ENCODE data around the gene EMC7. TPM values are rescaled to one million over a fixed set of nuclear protein-coding genes. Genes with fewer than 3 reads are reported as not detected.
"Not testable (repeated sequence)": the region's sequence is repeated elsewhere in the genome, so short reads cannot be mapped to it uniquely, and the experiment has no call there.

Gene EMC7
- 10 to 100 TPM; 63.9 to 88.7 TPM for total RNA-seq
- long read RNA-seq, transcript EMC7-201 (5 exons, 1,155 nt) = major isoform, 46 of 46 reads
- long read RNA-seq, partial matches to known transcripts = 0 of 46 reads
- long read RNA-seq, other reads (novel, unspliced or antisense) = 0 of 46 reads

DNA sequence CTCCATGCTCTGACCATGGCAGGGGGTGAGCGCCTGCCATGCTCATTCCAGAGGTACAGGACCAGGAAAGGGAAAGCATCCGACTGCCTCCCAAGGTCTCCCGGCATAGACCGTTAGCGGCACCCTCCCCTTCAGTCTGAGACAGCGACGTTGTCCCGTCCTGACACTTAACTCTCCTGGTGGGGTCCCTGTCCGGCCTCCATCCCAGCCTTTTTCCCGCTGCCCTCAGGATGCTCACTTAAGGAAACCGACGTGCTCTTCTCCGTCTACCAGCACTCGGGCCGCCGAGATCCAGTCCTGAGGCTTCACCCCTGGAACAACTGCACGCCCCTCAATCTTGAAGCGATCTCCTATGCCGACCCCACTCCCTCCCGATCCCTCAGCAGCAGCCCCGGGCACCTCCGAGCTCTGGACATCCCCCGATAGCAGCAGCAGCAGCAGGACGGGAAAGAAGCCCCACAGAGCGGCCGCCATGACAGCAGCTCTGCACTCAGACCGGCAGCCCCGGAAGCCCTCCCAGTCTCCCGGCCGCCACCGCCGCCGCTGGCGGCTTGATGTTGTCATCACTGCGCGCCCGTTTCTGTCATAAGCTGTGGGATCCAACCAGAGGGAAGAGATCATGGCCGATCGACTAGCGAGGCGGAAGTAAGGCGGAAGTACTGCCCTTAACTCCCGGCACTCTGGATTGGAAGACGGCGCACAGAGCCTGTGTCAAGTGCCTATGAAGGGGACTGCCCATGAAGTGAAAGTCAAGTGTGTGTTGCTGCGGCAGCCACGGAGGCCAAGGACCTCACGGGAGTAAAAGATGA lies at the start of gene EMC7, which contains the start of gene PGBD4:
TSS of gene EMC7 (minus strand) at position 497 of the 809 bp plus-strand sequence. CDS start at position 474, 23 bp downstream.
TSS of gene PGBD4 (plus strand) at position 718 of the 809 bp plus-strand sequence. CDS start 449 bp downstream, outside the sequence.
- DNase-seq (peak; percentile 99), ATAC-seq (peak; percentile 100)
- intact Hi-C loops (cut with DNase I) = loop anchor here in 1 of 2 donors (5.0 to 10.0 kb wide), 2 partner anchors 121 to 263 kb away; partner anchors contain the start of gene LPCAT4

DNA sequence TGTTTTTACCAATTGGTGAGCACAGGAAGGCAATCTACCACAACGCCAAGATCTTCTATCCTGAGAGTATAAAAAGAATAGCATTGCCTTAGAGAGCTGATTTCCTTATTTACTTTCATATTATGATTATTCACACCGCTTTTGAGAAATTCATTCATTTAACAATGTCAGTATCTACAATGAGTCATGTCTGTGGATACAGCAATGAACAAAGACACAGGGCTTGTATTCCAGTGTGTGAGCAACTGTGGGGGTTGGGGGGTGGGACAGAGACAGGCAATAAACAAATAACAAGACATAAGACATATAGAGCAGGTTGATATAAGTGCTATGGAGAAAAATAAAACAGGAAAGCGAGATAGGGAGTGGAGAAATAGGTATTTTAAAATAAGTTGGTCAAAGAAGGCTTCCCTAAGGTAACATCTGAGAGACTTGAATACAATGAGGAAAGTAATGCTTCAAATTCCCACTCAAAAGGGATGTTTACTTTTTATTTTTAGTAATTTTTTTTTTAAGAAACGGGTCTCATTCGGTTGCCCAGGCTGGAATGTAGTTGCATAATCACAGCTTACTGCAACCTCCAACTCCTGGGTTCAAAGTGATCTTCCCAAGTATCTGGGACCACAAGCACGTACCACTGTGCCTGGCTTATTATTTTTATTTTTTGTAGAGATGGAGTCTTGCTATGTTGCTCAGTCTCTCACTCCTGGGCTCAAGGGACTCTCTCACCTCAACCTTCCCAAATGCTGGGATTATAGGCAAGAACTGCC lies 45.9 kb upstream of the EMC7 start:
- DNase-seq = no peak
- intact Hi-C loops (cut with DNase I) = no loop called here
- ATAC-seq = no peak

DNA sequence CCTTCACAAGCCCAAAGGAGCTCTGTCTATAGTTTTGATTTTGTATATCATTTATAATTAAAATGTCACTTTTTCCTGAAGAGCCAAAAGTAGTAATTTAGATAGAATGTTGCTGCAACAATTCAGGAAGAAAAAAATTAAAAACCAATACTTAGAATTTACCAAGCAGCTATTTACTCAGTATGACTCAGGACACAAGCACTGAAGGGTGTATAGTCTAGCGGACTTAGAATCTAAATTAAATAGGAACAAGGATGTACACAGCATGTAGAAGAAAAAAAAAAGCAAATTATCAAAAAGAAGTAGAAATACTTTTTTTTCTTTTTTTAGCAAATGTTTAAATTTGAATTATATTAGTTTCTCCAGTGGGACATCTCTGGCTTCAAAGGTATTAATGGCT lies 31.8 kb upstream of the EMC7 start:
- no peak for ATAC-seq
- no peak for DNase-seq
- intact Hi-C loops (cut with DNase I) = no loop called here

DNA sequence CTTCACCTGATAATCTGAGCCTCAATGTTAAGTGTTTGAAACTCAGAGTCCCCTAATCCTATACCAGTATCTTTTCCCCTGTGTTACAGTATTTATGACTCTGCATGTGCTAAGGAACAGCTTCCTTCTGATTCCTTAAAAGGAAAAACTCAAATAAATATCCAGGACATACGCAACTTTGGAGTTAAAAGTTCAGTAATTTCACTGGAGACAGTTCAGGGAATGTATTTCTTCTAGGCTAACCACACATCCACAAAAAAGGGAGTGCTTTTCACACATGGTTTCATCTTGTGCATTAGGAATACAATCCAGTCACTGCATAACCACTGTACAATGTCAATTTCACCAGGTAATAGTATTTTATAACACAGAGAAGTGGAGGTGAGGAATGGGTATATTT lies 31.2 kb upstream of the EMC7 start:
- DNase-seq = no peak
- no peak for ATAC-seq
- intact Hi-C loops (cut with DNase I) = no loop called here

DNA sequence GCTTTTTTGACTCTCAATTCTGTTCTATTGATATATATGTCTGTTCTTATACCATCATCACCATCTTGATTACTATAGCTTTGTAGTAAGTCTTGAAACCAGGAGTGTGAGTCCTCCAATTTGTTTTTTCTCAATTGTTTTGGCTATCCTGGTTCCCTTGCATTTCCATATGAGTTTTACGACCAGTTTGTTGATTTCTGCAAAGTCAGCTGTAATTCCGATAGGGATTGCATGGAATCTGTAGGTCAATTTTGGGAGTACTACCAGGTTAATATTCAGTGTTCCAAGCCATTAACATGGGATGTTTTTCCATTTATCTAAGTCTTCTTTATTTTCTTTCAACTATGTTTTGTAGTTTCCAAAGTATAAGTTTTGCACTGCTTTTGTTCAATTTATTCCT lies 27.2 kb upstream of the EMC7 start:
- DNase-seq = no peak
- intact Hi-C loops (cut with DNase I) = no loop called here
- no peak for ATAC-seq

DNA sequence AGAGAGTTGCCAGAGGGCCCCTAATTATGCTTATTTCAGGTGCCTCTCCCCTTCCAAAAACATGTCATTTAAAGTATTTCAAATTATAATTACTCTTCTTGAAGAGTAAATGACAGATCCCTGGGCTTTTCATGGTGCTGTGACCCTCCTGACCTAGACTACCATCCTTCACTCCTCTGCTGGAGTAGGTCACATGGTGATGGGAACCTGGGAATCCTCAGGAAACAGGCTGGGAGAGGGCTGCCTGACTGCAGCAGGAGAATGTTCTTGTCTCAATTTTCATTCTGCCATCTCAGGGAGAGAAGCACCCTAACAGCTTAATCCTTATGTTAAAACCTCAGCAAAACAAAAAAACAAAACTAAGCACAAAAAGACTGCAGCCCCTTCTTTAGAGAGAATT lies 24.9 kb upstream of the EMC7 start:
- no peak for ATAC-seq
- intact Hi-C loops (cut with DNase I) = no loop called here
- DNase-seq = no peak

DNA sequence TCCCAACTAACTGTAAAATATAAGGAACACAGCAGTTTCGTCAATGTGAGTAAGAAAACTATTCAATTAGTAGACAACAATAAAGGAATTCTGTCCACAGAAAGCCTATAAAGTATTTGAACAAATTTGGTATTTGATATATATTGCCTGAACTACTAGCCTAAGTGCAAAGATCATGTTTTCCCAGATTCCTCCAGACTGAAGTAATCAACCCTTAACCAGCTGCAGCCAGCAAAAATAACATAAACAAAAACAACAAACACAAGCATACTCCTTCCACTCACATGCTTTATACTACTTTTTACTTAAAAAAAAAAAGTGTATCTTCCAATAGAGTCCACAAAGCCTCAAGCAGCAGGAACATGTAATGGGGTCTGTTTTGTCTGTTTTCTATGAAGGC lies 24.3 kb upstream of the EMC7 start:
- intact Hi-C loops (cut with DNase I) = no loop called here
- ATAC-seq (no peak), DNase-seq (no peak)

DNA sequence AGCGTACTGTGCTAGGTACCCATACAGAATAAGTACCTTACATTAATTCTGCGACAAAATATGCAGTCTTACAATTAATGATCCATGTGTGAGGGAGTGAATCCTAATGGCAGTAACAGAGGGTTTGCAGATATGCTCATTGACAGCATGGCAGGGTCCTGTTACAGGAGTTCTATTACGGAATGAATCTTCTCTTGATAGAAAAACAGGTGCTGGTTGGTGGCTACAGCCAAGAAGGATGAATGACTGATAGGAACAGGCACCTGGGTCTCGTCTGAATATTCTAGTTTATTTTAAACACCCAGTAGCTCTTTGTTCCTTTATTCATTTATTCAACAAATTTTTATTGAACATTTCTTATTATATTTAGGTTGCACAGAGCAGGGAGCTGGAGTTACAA lies 23.0 kb upstream of the EMC7 start:
- DNase-seq = no peak
- intact Hi-C loops (cut with DNase I) = no loop called here
- no peak for ATAC-seq

DNA sequence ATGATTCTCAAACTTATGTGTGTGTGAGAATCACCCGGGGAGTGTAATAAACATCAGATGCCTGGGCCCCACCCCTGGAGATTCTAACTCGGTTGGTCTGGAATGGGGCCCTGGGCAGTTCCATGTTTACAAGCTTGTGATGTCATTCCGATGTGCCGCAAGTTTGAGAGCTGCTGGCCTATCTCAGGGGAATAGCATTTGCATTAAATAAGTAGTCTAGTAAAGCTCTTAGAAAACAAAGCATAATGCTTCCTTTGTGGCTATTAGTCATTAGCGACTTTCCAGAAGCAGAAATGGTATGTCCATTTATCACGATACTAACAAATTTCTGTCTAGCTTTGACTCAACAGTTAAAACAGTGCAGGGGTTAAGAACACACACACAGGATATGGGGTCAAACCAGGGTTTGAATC lies 21.1 kb upstream of the EMC7 start:
- DNase-seq = no peak
- ATAC-seq = no peak
- intact Hi-C loops (cut with DNase I) = no loop called here

DNA sequence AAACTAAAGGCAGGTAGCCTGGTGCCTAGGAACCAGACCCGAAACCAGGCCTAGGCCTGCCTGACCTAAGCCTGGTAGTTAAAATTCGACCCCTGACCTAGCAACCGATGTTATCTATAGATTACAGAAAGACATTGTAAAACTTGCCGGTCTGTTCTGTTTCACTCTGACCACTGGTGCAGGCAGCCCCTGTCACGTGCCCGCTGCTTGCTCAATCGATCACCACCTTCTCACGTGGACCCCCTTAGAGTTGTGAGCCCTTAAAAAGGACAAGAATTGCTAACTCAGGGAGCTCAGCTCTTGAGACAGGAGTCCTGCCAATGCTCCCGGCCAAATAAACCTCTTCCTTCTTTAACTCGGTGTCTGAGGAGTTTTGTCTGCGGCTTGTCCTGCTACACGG lies 20.1 kb upstream of the EMC7 start:
- DNase-seq, ATAC-seq: not testable (repeated sequence)

DNA sequence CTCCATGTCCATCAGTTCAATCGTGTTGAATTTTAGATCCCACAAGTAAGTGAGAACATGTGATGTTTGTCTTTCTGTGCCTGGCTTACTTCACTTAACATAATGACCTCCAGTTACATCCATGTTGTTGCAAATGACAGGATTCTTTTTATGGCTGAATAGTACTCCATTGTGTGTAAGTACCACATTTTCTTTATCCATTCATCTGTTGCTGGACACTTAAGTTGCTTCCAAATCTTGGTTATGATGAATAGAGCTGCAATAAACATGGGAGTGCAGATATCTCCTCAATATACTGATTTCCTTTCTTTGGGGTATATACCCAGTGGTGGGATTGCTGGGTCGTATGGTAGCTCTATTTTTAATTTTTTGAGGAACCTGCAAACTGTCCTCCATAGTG lies 18.8 kb upstream of the EMC7 start:
- ATAC-seq; DNase-seq; intact Hi-C loops (cut with DNase I): not testable (repeated sequence)

More for the DNA sequence above, 20.1 kb upstream of the EMC7 start:
- intact Hi-C loops (cut with DNase I) = not testable (repeated sequence)

DNA sequence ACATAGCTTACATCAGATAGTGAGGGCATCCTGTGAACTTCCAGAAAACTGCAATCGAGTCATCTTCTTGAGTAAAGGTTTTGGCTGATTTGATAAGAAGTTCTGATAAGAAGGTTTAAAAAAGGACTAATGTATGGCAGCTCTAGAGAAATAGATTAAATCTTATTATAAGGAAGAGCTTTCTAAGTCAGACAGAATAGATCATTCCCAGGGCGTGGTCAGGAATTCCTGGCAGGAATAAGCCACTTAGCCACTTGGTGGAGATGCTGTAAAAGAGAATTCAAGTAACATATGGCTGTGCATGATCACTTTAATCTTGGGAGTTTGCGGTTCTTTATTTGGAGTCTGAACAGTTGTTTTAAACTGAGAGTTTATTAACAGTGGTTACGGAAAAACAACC lies 17.6 kb upstream of the EMC7 start:
- DNase-seq (no peak), ATAC-seq (no peak)
- intact Hi-C loops (cut with DNase I) = no loop called here

DNA sequence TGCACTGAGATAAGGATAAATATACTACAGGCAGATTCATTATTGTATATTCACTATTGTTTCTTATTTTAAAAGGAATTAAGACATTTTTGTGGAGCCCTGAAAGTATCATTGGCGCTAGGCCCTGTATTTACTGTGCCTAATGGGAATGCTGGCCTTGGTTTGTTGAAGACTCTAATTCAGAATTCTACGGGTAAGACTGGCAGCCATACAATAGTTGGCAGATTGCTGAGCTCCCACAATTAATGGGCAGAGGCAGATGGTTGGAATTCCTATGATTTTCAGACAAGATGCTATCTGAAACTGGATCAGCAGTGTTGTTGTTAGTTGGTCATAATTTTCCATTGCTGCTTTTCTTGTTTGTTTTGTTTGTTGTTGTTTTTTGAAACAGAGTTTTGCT lies 15.0 kb upstream of the EMC7 start:
- intact Hi-C loops (cut with DNase I) = no loop called here
- ATAC-seq (no peak), DNase-seq (no peak)

DNA sequence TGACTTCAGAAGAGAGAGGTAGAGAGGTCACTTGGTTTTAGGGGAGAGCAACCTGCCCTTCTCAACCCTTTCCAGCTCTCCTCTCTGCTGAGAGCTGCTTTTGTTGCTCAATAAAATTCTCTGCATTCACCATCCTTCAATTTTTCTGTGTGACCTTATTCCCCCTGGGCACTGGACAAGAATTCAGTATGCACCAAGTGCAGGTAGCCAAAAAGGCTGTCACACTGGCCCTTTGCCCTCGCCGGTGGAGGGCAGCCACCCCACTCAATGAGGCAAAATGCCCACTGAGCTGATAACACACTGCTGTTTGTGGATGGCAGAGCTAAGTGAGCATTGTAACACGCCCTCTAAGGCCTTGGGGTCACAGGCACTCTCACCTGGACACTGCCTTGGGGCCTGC lies 13.1 kb upstream of the EMC7 start:
- intact Hi-C loops (cut with DNase I) = loop anchor here in 1 of 2 donors (5.0 kb wide), 1 partner anchor 98 kb away; the partner anchor contains the start of gene KATNBL1
- ATAC-seq = no peak
- no peak for DNase-seq

DNA sequence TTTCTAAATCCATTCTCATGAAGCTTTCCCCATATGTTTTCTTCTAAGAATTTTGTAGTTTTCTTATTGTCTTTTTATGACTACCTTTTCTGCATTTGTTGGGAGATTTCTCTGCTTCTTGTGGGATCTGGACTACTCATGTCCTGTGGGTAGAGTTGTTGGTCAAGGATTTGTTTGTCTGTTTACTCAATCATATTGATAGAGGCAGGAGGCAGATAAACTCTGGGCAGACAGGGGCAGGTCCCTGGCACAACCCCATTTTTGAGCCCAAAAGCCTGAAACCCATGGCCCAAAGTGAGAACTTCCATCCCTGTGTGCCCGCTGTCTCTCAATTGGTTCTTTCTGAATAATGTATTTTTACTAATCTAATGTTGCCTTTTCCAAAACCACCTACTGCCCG lies 12.6 kb upstream of the EMC7 start:
- DNase-seq (no peak), ATAC-seq (no peak)
- intact Hi-C loops (cut with DNase I) = loop anchor here in 1 of 2 donors (5.0 kb wide), 1 partner anchor 98 kb away; the partner anchor contains the start of gene KATNBL1

DNA sequence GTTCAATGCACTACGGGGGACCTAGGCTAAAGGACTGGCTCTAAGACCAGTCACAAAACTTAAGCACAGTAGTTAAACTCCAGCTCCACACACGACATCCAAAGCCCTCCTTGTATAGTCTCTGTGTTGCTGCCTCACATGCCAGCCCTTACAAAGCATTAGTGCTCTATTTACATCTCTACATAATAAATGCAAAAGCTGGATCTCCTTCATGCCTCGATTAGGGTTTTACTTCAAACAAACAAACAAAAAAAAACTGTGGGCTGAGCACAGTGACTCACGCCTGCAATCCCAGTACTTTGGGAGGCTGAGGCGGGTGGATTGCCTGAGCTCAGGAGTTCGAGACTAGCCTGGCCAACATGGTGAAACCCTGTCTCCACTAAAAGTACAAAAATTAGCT lies 9.8 kb upstream of the EMC7 start:
- intact Hi-C loops (cut with DNase I) = loop anchor here in 1 of 2 donors (5.0 kb wide), 1 partner anchor 101 kb away; the partner anchor contains the start of gene KATNBL1
- ATAC-seq = no peak

DNA sequence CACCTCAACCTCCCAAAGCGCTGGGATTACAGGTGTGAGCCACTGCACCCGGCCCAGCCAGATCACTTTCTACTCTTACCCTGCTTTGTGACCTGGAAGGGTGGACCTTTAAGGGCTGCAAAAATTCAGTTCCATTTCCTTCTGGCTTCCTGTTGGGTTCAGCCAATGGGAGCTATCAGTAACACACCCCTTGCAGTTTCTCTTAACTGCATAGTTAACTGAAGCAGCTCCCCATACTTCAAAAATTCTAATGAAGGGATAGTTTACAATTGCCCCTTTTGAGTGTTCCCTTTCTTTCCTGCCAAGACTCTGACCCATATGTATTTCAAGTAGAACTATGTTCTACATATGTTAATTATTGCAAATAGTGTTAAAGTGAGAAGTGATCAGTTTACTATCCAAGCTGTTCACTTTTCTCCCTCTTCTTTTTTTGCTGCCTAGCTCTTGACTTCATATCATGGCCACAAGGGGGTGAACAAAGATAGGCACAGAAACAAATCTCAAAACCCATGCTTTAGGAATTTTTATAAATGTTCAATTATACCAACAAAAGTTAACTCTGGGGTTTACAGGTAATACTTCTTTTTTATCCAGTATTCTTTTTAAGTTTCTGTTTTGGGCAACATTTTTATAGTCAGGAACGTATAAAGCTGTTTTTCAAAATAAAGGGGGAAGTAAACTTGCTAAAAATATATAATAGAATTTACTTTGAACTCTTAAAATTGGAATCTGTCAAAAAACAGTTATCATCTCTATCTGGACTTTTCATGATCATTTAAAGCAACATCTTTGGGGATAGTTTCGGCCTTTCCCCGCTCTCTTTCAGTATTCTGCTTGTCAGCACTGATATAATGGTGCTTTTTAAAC lies 8.4 kb upstream of the EMC7 start:
- ATAC-seq (no peak), DNase-seq (no peak)
- intact Hi-C loops (cut with DNase I) = loop anchor here (5.0 to 10.0 kb wide), 2 partner anchors 102 to 255 kb away; partner anchors contain the start of genes KATNBL1 (in 2 of the 2) and LPCAT4 (in 1 of the 2)

More for the DNA sequence above, 9.8 kb upstream of the EMC7 start:
- DNase-seq = no peak

DNA sequence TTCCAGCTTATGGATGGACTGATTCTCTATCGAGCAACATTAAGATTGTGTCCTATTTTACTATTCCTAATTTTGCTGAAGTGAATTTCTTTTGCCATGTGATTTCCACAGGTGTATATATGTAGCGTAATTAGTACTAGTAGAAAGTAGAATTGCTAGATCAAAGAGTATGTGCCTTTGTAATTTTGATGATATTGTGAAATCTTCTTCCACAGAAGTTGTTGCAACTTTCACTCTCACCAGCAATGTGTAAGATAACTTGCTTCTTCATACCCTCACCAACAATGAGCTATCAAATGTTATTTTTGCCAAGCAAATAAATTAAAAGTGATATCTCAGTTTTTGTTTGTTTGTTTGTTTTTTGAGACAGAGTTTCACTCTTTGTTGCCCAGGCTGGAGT lies 5.7 kb upstream of the EMC7 start:
- no peak for ATAC-seq
- intact Hi-C loops (cut with DNase I) = loop anchor here in 1 of 2 donors (5.0 to 10.0 kb wide), 2 partner anchors 105 to 257 kb away; partner anchors contain the start of genes KATNBL1 and LPCAT4
- DNase-seq = no peak
